HCT116 (cell line): ENCODE data around the gene TMEM181. TPM values are rescaled to one million over a fixed set of nuclear protein-coding genes. Genes with fewer than 3 reads are reported as not detected.
A peak's percentile ranks its signal among the peaks of the same experiment; 100 is the strongest.
"Not testable (repeated sequence)": the region's sequence is repeated elsewhere in the genome, so short reads cannot be mapped to it uniquely, and the experiment has no call there.

Experiments
- ATAC-seq: fragments of 200-7000 bp; cut with Tn5 transposase; 2 replicates; pipeline ENCODE4 v1.9.1; 2020; ENCODE audit warnings: mild to moderate bottlenecking, moderate library complexity
- BruUV-seq: library from RNA; stranded (reverse); fragments of 400-500 nt; replicated peaks from 2 replicates; lab custom pipeline; 2021; lab: Mats Ljungman, UMichigan
- CTCF ChIA-PET: fragments of 300-600 bp; sonication (Branson Sonifier 250); formaldehyde crosslinking; loops from one replicate; lab custom pipeline; 2021; ENCODE audit warnings: antibody characterized with exemption; lab: Charles Lee
- POLR2A ChIA-PET: fragments of 300-600, 350-600 bp; sonication (Branson Sonifier 250); formaldehyde crosslinking; loops from one replicate; lab custom pipeline; 2021; ENCODE audit warnings: antibody characterized with exemption; lab: Charles Lee
- RAD21 ChIA-PET, 2 experiments: fragments of 300-600 bp; sonication (Branson Sonifier 250); formaldehyde crosslinking; loops; one replicate each; lab custom pipeline; 2023; ENCODE audit warnings: low total read pairs in 2 of 2; ENCODE audit not compliant: uncharacterized antibody in 2 of 2, unreplicated experiment in 2 of 2, low non-redundant PET in 1 of 2; lab: Charles Lee
- DNase-seq: peaks from one replicate; pipeline ENCODE4 v3.0.0-alpha.2; 2010; ENCODE audit warnings: low read depth, low spot score
- H2AFZ ChIP-seq: fragments of 200-600 bp; shearing (Covaris generic), sonication (generic); 2 replicates; pipeline ENCODE4 v1.6.1; 2017; ENCODE audit warnings: low read depth, mixed run types, mixed read lengths, antibody characterized with exemption, low read length; ENCODE audit not compliant: poor library complexity, severe bottlenecking
- H3K27ac ChIP-seq: 2 replicates; pipeline ENCODE4 v1.5.1; 2012; ENCODE audit warnings: low read depth, low read length
- H3K27me3 ChIP-seq: fragments of 200-600 bp; sonication (generic); 2 replicates; pipeline ENCODE4 v1.6.1; 2016; ENCODE audit warnings: mixed run types, low read length, mixed read lengths; ENCODE audit not compliant: insufficient read depth
- H3K36me3 ChIP-seq, 2 experiments: fragments of 200-500 bp in 1 of 2; fragments of 200-600 bp in 1 of 2; sonication (Bioruptor generic) in 1 of 2; sonication (generic) in 1 of 2; 2 replicates each; pipeline versions ENCODE4 v1.5.1 to v1.6.1; 2014 to 2016; ENCODE audit warnings: low read length in 2 of 2, inconsistent platforms in 1 of 2, mixed read lengths in 1 of 2, mixed run types in 1 of 2; ENCODE audit not compliant: insufficient read depth in 2 of 2, control insufficient read depth in 1 of 2
- H3K4me1 ChIP-seq, 2 experiments: fragments of 200-600 bp in 1 of 2; sonication (generic) in 1 of 2; 2 replicates each; pipeline versions ENCODE4 v1.5.1 to v1.6.1; 2012 to 2017; ENCODE audit warnings: low read length in 2 of 2, inconsistent platforms in 1 of 2, mild to moderate bottlenecking in 1 of 2, mixed read lengths in 1 of 2, mixed run types in 1 of 2, moderate library complexity in 1 of 2; ENCODE audit not compliant: insufficient read depth in 2 of 2, control insufficient read depth in 1 of 2
- H3K4me2 ChIP-seq: fragments of 200-600 bp; sonication (generic); 2 replicates; pipeline ENCODE4 v1.6.1; 2017; ENCODE audit warnings: mixed run types, low read length, mixed read lengths
- H3K4me3 ChIP-seq, 2 experiments: fragments of 200-600 bp in 1 of 2; sonication (generic) in 1 of 2; replicated peaks in 1 of 2; 2 replicates each; pipeline ENCODE4 v1.5.1; 2011 to 2016; ENCODE audit warnings: low read length in 2 of 2, control low read depth in 1 of 2, low read depth in 1 of 2, mild to moderate bottlenecking in 1 of 2, mixed read lengths in 1 of 2, mixed run types in 1 of 2
- H3K79me2 ChIP-seq: fragments of 200-600 bp; sonication (generic); 2 replicates; pipeline ENCODE4 v1.6.1; 2017; ENCODE audit warnings: mild to moderate bottlenecking, mixed run types, low read length, moderate library complexity, mixed read lengths; ENCODE audit not compliant: insufficient read depth
- H3K9ac ChIP-seq: fragments of 200-600 bp; sonication (generic); 2 replicates; pipeline ENCODE4 v1.6.1; 2016; ENCODE audit warnings: low read length, mixed read lengths
- H3K9me2 ChIP-seq: fragments of 200-600 bp; sonication (generic), shearing (Covaris generic); 2 replicates; pipeline ENCODE4 v1.6.1; 2017; ENCODE audit warnings: mixed run types, mild to moderate bottlenecking, moderate library complexity; ENCODE audit not compliant: insufficient read depth
- H3K9me3 ChIP-seq, 2 experiments: fragments of 200-500 bp in 1 of 2; fragments of 200-600 bp in 1 of 2; sonication (Bioruptor generic) in 1 of 2; sonication (generic) in 1 of 2; 2 replicates each; pipeline ENCODE4 v1.6.1; 2014 to 2017; ENCODE audit warnings: low read length in 2 of 2, mixed read lengths in 2 of 2, inconsistent platforms in 1 of 2, low read depth in 1 of 2, mild to moderate bottlenecking in 1 of 2, mixed run types in 1 of 2, moderate library complexity in 1 of 2; ENCODE audit not compliant: control insufficient read depth in 1 of 2, insufficient read depth in 1 of 2
- H4K20me1 ChIP-seq: fragments of 200-600 bp; sonication (generic), shearing (Covaris generic); 2 replicates; pipeline ENCODE4 v1.6.1; 2017; ENCODE audit warnings: mixed run types, mild to moderate bottlenecking, moderate library complexity; ENCODE audit not compliant: insufficient read depth
- CBX3 ChIP-seq: IDR thresholded peaks from 2 replicates; pipeline ENCODE4 v1.6.1; 2012; ENCODE audit warnings: low read depth
- EZH2 ChIP-seq: fragments of 200-600 bp; sonication (generic); IDR thresholded peaks from 2 replicates; pipeline ENCODE4 v1.6.1; 2017; ENCODE audit warnings: antibody characterized with exemption, mixed run types
- FOSL1 ChIP-seq: IDR thresholded peaks from 2 replicates; pipeline ENCODE4 v1.6.1; 2012; ENCODE audit warnings: low read depth
- SIN3A ChIP-seq: IDR thresholded peaks from 2 replicates; pipeline ENCODE4 v1.6.1; 2012; ENCODE audit warnings: low read depth
- TCF7L2 ChIP-seq: IDR thresholded peaks from 2 replicates; pipeline ENCODE4 v1.7.0; 2011; ENCODE audit warnings: borderline replicate concordance, inconsistent platforms; ENCODE audit not compliant: insufficient read depth, insufficient read length; ENCODE audit errors: extremely low read depth
- ZNF274 ChIP-seq: fragments of 200-500 bp; sonication (Bioruptor generic); IDR thresholded peaks from 2 replicates; pipeline ENCODE4 v1.6.1; 2014; ENCODE audit warnings: mild to moderate bottlenecking, low read depth, low read length, inconsistent platforms
- intact Hi-C: fragments of 100-400 bp; cut with micrococcal nuclease; formaldehyde crosslinking; loops from 2 replicates; pipeline ENCODE4 v1.10.0; 2022
- total RNA-seq: library from RNA; stranded (reverse); gene quantifications from one replicate; pipeline ENCODE4 v1.2.1, GENCODE V29; 2021; ENCODE audit not compliant: unreplicated experiment
- TF ChIP-seq, protein P1 (sequence below), 3 experiments: fragments of 200-600 bp in 1 of 3; sonication (generic) in 1 of 3; IDR thresholded peaks in 2 of 3; conservative IDR thresholded peaks in 1 of 3; 2 replicates each; pipeline ENCODE4 v1.5.1; 2012 to 2017; ENCODE audit warnings: low read depth in 2 of 3, low read length in 2 of 3, antibody characterized with exemption in 1 of 3, borderline replicate concordance in 1 of 3, control low read depth in 1 of 3, mild to moderate bottlenecking in 1 of 3, mixed read lengths in 1 of 3, mixed run types in 1 of 3, moderate library complexity in 1 of 3; ENCODE audit not compliant: insufficient read depth in 1 of 3
- TF ChIP-seq, protein P2 (sequence below): IDR thresholded peaks from 2 replicates; pipeline ENCODE4 v1.6.1; 2012
- TF ChIP-seq, protein P3 (sequence below): IDR thresholded peaks from 2 replicates; pipeline ENCODE4 v1.6.1; 2012; ENCODE audit warnings: low read depth

The TMEM181 gene
- total RNA-seq, 1 experiment from 2014 or later, result 34.4 TPM

DNA sequence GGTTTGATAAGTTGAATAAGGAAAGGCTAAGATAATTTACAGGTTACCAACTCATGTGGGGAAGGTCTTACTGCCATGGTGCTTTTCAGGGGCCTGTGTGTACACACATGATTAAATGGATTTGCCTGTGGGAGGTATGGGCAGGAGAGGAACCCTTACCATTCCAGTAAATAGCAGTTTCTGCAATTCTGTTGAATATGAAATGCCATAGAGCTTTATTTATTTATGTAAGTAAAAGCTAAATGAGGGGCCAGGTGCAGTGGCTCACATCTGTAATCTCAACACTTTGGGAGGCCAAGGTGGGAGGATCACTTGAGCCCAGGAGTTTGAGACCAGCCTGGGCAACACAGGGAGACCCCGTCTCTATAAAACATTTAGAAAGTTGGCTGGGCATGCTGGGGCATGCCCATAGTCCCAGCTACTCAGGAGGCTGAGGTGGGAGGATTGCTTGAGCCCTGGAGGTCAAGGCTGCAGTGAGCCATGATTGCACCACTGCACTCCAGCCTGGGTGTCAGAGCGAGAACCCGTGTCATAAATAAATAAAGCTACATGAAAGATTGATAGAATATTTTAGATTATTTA lies 72.7 kb downstream of the TMEM181 start:
- H4K20me1 ChIP-seq, H3K9me3 ChIP-seq, RAD21 ChIA-PET, H3K4me3 ChIP-seq, H3K9me2 ChIP-seq, H3K27me3 ChIP-seq, BruUV-seq, POLR2A ChIA-PET, DNase-seq, H2AFZ ChIP-seq, intact Hi-C loops: not testable (repeated sequence)
- Histone ChIP-seq H3K79me2 (peaks cover 22% of the 10 kb centered on the region; the same call in 1 of the 2 replicates), H3K9ac (peak overlapping the region; percentile 20), H3K36me3 (peaks cover 9 to 41% of the 10 kb centered on the region in 2 experiments), H3K27ac (peak overlapping the region; percentile 20), H3K4me1 (peaks cover 8 to 39% of the 10 kb centered on the region in 2 experiments; a peak in 3 of 4 replicates), H3K4me2 (peak overlapping the region; percentile 48)
- CTCF ChIA-PET, result interaction anchor here (0.8 kb wide), 1 partner anchor 412 kb away, joined by 4 read pairs; no protein-coding TSS in a partner anchor
- ATAC-seq, result peak; percentile 10; the same call in 1 of the 2 replicates

DNA sequence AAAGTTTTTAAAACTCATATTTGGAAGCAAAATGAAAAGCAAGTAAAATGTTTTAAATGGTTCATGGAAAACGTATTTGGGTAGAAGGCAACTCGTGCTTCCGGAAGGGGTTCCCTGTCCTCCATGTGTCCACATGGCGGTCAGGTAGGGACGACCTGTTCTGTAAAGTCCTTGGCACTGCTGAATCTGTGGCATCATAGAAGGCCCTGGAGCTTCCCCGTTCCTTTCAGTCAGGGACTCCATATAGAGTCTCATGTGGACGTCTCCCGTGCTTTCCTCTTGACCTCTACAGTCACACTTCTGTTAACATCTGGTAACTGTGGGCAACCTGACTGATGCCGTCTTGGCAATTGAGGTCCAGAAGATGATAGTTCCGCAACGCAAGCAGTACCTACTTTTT lies 73.2 kb downstream of the TMEM181 start:
- intact Hi-C loops, result no loop called here
- RAD21 ChIA-PET, result no interaction called here
- DNase-seq (no peak), ATAC-seq (no peak)
- TSS peak; percentile 24 for BruUV-seq
- Histone ChIP-seq H4K20me1 (no peaks in the 10 kb centered on the region), H3K4me1 (peaks cover 8 to 39% of the 10 kb centered on the region in 2 experiments; a peak in 3 of 4 replicates), H3K27me3 (no peaks in the 10 kb centered on the region), H3K36me3 (peaks cover 9 to 42% of the 10 kb centered on the region in 2 experiments), H3K4me2 (no peak overlapping the region), H2AFZ (no peak overlapping the region), H3K4me3 (no peak overlapping the region), H3K9me2 (no peaks in the 10 kb centered on the region), H3K9me3 (no peaks in the 10 kb centered on the region), H3K27ac (peak overlapping the region; percentile 20), H3K79me2 (peaks cover 26% of the 10 kb centered on the region; the same call in 1 of the 2 replicates), H3K9ac (no peak overlapping the region)
- CTCF ChIA-PET, result interaction anchor here (0.8 kb wide), 1 partner anchor 412 kb away, joined by 4 read pairs; no protein-coding TSS in a partner anchor
- POLR2A ChIA-PET, result no interaction called here
- TF ChIP-seq EZH2, result no peak
- TF ChIP-seq FOSL1, result no peak
- TF ChIP-seq TCF7L2, result no peak
- TF ChIP-seq SIN3A, result no peak
- TF ChIP-seq, protein P1, sequence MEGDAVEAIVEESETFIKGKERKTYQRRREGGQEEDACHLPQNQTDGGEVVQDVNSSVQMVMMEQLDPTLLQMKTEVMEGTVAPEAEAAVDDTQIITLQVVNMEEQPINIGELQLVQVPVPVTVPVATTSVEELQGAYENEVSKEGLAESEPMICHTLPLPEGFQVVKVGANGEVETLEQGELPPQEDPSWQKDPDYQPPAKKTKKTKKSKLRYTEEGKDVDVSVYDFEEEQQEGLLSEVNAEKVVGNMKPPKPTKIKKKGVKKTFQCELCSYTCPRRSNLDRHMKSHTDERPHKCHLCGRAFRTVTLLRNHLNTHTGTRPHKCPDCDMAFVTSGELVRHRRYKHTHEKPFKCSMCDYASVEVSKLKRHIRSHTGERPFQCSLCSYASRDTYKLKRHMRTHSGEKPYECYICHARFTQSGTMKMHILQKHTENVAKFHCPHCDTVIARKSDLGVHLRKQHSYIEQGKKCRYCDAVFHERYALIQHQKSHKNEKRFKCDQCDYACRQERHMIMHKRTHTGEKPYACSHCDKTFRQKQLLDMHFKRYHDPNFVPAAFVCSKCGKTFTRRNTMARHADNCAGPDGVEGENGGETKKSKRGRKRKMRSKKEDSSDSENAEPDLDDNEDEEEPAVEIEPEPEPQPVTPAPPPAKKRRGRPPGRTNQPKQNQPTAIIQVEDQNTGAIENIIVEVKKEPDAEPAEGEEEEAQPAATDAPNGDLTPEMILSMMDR (IDR thresholded peaks at IDR 0.05 in 2 of 3, conservative IDR thresholded peaks at IDR 0.05 in 1 of 3; ENCODE audit: borderline replicate concordance in 1 of 3, insufficient read depth in 1 of 3, low read depth in 2 of 3, low read length in 2 of 3), result no peak
- TF ChIP-seq ZNF274, result no peak
- TF ChIP-seq, protein P2, sequence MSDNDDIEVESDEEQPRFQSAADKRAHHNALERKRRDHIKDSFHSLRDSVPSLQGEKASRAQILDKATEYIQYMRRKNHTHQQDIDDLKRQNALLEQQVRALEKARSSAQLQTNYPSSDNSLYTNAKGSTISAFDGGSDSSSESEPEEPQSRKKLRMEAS, result no peak
- TF ChIP-seq CBX3, result no peak
- TF ChIP-seq, protein P3, sequence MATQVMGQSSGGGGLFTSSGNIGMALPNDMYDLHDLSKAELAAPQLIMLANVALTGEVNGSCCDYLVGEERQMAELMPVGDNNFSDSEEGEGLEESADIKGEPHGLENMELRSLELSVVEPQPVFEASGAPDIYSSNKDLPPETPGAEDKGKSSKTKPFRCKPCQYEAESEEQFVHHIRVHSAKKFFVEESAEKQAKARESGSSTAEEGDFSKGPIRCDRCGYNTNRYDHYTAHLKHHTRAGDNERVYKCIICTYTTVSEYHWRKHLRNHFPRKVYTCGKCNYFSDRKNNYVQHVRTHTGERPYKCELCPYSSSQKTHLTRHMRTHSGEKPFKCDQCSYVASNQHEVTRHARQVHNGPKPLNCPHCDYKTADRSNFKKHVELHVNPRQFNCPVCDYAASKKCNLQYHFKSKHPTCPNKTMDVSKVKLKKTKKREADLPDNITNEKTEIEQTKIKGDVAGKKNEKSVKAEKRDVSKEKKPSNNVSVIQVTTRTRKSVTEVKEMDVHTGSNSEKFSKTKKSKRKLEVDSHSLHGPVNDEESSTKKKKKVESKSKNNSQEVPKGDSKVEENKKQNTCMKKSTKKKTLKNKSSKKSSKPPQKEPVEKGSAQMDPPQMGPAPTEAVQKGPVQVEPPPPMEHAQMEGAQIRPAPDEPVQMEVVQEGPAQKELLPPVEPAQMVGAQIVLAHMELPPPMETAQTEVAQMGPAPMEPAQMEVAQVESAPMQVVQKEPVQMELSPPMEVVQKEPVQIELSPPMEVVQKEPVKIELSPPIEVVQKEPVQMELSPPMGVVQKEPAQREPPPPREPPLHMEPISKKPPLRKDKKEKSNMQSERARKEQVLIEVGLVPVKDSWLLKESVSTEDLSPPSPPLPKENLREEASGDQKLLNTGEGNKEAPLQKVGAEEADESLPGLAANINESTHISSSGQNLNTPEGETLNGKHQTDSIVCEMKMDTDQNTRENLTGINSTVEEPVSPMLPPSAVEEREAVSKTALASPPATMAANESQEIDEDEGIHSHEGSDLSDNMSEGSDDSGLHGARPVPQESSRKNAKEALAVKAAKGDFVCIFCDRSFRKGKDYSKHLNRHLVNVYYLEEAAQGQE, result no peak
